GM18951 (cell line): Measurements from ENCODE around the gene KRT1.
"Not testable (repeated sequence)": the region's sequence is repeated elsewhere in the genome, so short reads cannot be mapped to it uniquely, and the experiment has no call there.

Experiments used
- POLR2A ChIP-seq: IDR thresholded peaks from 4 replicates; pipeline ENCODE4 v1.6.1; 2011; ENCODE audit warnings: mild to moderate bottlenecking; ENCODE audit not compliant: insufficient read length, insufficient read depth; ENCODE audit errors: extremely low read depth
- in situ Hi-C: fragments of 300-500 bp; cut with MboI; formaldehyde crosslinking; loops from one replicate; pipeline ENCODE4 v1.12.0; 2022; ENCODE audit warnings: low sequenced_read_pairs, mixed read lengths, inconsistent platforms; ENCODE audit not compliant: unreplicated experiment

Gene KRT1

DNA sequence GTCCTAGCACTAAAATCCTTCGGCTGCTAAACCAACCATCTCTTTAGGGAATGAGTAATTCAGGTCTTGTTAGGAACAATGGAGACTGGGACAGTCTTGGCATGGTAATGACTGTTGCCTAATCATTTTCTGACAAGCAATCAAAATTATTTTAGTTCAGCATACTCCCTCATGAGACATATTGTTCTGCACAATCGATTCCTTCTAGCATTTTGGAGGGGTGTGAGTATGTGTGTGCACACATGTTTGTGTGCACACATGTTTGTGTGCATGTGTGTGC, 2.1 kb upstream of the KRT1 start:
- in situ Hi-C loops = no loop called here
- TF ChIP-seq POLR2A = no peak

DNA sequence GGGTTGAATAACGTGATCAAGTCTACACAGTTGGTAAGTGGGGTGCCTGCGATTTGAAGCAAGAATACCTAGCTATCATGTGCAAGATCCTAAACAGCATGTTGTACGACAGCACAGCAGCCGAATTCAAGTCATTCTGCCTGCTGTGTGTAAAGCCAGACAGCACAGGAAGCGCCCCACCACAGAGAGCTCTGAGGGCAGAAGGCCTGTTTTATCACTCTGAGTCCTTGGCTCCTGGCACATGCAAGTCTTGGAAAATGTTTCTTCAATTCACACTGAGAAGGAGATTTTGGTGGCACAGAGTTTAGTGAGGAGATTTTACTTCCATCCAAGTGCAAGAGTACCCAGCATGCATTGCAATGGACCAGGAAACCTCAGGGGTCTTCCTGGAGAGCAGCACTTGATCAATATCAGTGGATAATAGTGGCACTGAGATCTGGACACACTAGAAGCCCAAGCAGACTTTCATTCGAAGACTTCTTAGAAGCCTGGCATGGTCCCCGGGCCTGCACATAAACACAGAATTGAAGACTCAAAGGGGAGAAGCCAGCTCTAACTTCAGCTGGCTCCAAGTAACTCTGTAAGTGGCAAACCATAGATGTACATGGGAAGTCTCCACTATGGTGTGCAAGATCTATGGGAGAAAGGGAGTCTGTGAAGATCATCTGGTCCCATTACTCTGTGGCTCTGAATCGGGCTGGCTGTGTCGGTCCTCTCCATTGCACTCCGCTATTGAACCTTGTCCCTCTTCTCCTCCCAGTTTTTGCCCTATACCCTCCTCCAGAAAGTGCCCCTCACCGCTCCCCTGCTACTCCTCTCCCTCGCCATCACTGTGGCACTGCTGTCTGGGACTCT, 1.5 kb upstream of the KRT1 start:
- TF ChIP-seq POLR2A = no peak
- in situ Hi-C loops = no loop called here

DNA sequence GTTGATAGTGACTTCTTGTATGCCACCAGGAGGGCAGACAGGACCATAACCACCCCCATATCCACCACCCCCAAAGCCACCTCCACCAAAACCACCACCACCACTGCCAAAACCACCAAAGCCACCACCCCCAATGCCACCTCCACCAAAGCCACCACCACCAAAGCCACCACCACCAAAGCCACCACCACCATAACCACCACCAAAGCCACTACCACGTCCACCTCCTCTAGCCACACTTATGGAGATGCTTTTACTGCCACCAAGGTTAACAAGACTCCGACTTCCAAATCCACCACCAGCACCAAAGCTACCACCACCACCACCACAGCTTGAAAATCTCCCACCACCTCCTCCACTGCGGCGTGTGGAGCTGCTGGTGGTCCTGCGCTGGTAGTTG, 332 bp downstream of the KRT1 start:
- no peak for TF ChIP-seq POLR2A
- in situ Hi-C loops = no loop called here

DNA sequence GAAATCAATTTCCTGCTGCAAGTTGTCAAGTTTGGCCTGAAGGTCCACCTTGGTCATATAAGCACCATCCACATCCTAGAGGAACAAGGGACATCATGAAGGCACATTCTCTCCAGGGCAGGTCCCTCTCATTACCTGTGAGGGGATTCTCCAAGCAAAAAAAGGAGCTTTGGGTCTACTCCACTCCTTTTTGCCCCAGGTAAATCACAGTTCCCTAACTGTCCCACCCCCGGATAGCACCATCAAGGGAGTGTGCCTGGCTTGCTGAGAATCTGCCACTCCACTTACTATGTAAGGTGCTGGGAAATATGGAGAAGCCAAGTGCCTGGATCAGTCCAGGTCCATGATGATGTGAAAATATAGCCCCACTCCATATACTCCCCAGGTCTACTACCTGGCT, 2.5 kb downstream of the KRT1 start:
- in situ Hi-C loops = no loop called here
- no peak for TF ChIP-seq POLR2A

DNA sequence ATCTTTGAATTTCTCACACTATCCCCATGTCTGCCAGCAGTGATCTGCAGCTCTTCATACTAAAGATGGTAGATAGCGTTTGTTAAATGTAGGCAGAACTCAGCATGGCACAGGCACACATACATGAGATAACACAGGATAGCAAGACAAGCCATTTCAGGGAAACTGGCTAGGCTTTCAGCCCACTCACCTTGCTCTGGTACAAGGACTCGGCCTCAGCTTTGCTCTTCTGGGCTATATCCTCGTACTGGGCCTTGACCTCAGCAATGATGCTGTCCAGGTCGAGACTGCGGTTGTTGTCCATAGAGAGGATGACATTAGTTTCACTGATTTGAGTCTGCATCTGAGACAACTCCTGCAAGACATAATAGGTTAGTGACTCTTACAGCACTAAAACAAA, 3.1 kb downstream of the KRT1 start:
- in situ Hi-C loops = no loop called here
- no peak for TF ChIP-seq POLR2A

DNA sequence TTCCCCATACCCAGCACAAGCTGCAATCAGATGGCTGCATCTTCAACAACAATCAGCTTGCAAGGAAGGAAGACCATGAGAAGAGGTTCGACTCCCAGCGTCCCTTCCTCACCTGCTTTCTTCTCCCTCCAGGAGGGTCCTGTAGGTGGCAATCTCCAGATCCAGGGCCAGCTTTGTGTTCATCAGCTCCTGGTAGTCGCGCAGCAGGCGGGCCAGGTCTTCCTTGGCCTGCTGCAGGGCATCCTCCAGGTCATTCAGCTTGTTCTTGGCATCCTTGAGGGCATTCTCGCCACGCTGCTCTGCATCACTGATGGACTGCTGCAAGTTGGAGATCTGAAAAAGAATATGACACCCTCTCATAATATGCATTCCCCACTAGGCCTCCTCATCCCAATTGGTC, 4.0 kb downstream of the KRT1 start:
- in situ Hi-C loops = no loop called here
- no peak for TF ChIP-seq POLR2A

DNA sequence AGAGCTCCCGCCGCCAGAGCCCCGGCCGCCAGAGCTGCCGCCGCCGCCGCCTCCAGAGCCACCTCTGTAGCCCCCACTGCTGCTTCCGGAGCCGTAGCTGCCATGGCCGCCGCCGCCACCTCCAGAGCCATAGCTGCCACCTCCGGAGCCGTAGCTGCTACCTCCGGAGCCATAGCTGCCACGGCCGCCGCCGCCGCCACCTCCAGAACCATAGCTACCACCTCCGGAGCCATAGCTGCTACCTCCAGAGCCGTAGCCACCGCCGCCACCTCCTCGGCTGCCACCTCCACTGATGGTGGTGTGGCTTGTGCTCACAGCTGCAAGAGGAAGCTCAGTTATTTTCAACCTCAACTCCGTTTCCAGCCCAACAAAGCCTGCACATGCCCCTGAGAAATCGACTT, 4.9 kb downstream of the KRT1 start:
- TF ChIP-seq POLR2A = no peak
- in situ Hi-C loops = no loop called here

DNA sequence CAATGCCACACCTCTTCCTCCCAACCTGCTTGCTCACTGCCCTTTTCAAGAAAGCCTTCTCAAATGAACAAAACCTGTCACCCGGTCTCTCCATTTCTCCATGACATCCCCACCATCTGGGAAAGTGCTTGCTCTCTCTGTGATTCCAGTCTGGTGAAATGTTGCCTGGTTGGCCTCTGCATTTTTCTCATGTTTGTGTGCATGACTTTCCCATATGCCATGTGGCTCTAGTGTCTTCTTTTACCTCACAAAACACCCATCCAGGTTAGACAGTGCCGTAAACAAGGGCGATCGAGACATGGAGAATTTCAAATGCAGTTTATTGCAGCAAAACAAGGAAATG, 5.8 kb downstream of the KRT1 start:
- in situ Hi-C loops = no loop called here
- TF ChIP-seq POLR2A = no peak

DNA sequence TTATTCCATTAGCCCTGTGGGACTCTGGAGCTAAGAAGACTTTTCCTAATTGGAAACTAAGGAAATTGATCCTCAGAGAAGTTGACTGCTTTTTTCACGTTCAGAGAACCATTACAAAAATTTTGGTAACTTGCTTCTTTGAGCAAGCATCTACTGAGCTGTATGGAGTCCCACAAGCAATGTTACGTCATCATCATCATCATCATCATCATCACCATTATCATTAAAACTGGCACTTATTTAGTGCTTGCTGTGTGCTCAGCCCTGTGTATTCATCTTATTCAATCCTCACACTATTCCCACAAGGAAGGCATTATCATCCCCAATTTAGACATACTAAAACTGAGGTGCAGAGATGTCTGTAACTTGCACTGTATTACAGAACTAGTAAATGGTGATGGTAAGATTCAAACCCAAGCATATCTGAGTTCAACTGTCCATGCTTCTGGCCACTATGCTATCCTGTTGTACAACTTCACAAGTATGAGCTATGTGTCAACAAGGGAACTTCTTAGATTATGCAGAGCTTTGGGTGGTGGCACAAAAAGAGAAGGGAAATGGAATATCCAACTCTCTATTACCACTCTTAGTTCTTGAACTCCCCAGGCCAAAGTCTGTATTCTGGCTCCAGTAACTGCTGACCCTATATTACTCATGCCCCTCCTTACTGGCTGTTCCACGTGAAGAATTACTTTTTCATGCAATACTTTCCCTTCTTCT, 6.3 kb downstream of the KRT1 start:
- TF ChIP-seq POLR2A = no peak
- in situ Hi-C loops = no loop called here

DNA sequence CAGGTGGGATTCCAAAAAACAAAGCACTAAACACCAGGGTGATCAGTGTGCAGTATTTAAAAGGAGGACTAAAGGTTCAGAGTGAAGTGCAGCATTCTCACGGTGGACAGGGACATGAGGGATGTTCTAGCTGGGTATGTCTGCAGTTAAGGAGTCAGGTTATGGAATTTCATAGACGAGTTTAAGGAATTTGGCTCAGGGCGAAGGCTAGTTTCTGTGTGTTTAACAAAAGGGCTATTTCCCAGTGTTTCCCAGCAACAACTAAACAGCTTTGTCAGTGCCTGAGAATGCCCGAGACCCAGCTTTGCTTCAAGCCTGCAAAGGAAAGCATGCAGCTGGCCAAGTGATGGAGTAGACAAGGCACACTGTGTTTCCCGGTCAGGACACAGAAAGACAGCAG, 7.0 kb downstream of the KRT1 start:
- in situ Hi-C loops = no loop called here
- no peak for TF ChIP-seq POLR2A

DNA sequence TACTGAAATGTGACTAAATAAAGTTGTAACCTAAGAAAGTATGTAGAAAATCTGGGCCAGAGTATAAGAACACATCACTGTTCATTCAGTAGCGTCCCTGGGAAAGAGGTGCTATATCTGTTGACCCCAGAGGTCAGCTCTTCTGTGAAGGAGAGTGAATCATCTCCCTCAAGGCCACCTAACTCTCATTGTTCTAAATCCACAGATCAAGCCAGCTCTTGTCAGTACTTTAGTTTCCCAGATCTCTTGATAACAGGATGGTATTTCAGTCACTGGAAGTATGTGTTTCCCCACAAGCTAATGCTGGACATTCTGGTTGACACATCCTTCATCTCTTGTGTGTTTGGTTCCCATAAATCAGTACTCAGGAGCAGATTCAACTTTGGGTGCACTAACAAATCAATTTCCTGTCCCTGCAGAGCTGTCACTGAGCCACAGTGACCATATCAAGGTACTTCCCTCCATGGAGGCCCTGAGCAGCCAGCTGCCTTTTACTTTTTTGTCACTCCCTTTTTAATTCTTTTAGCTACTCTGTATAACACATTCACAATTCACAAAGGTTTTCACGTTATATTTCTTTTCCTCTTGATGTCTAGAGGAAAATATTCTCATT, 7.8 kb downstream of the KRT1 start:
- in situ Hi-C loops = no loop called here
- TF ChIP-seq POLR2A = no peak

DNA sequence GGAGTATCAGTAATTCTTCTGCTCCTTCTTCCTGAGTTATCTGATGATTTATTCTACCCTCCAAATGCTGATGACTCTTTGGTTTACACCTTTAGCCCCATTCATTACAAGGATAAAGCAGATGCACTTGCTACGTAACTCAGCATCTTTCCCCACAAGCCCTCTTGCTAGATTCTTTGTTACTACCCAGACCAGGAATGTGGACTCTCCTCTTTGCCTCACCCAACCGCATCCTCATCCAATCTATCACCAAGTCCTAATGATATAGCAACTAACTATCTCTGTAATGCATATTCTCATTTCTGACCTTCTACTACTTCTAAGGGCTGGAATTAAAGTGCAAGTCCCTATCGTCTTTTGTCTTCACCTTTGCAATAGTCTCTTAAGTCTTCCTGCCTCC, 9.2 kb downstream of the KRT1 start:
- in situ Hi-C loops = no loop called here
- no peak for TF ChIP-seq POLR2A

DNA sequence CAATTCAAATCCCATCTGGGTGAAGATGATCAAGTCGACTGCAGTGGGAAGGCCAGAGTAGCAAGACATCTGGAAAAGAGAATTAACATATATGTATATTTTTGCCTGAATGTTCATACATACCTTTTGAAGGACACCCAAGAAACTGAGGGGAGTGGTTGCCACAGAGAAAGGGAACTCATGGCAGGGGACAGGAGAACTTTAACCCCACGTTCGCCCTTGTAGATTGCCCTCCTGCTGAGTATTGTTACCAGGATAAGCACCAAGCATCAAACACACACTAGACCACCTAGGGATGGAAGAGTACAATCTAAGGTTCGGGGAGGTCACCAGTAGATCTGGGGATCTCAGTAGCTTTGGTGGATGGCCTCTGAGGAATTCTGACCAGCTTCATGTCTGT, 9.7 kb downstream of the KRT1 start:
- TF ChIP-seq POLR2A = no peak
- in situ Hi-C loops = no loop called here

DNA sequence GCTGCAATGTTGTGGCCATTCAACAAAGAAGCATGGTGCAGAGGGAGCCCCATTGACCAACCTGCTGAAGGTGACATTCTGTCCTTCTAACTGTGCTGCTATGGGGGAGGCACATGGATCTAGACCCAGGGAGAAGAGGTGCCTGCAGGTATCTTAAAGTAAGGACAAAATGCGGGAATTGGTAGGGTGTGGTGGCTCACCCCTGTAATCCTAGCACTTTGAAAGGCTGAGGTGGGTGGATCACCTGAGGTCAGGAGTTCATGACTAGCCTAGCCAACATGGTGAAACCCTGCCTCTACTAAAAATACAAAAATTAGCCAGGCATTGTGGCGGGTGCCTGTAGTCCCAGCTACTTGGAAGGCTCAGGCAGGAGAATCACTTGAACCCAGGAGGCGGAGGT, 10.3 kb downstream of the KRT1 start:
- in situ Hi-C loops = not testable (repeated sequence)
